ENCODE results near the gene CFAP73.

CFAP73 gene

DNA sequence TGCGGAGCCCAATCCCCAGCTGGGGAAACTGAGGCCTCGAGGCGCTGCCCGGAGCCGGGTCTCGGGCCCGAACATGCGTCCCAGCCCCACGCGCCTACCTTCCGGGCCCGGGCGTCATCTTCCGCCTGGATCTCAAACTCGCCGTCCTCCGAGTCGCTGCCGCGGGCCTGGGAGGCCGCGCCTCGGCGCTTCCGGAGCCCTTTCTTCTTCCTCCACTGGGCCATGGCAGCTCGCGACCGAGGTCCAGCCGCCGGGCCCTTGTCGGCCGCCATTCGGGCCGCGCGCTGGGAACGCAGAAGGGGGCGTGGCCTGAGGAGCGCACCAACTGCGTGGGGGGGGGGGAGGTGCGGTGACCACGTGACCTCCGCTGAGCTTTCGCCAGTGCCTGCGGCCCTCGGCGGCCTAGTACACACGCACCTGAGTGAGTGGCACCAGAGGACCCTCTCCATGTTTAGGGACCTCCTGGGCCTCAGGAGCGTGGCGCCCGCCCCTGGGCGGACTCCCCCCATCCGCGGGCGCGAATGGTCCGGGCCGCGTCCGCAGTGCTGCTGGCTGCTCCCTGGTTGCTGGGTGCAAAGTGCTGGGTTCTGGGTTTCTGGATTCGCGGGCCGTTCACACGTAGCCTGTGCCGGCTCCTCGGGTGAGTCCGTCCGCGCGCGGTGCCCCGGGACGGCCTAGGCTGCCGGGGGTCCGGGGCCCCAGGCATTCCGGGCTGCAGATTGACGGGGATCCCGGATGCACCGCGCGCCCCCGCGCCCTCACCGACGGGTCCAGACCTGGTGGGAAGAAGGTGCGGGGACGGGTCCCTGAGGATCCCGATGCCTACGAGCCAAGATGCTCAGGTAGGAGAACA, 35.9 kb downstream of the CFAP73 start, which contains the start of the genes DDX54 and RITA1:
Gene DDX54, minus strand, starts transcription at position 299 of the 853 bp plus-strand sequence. Its CDS starts 27 bp downstream, at position 272.
Gene RITA1, plus strand, starts transcription at position 542 of the 853 bp plus-strand sequence. CDS start 1,026 bp downstream, outside the sequence.
- DNase-seq (ENCODE audit: low spot score) = peak; percentile 86
- TF ChIP-seq, protein P1, sequence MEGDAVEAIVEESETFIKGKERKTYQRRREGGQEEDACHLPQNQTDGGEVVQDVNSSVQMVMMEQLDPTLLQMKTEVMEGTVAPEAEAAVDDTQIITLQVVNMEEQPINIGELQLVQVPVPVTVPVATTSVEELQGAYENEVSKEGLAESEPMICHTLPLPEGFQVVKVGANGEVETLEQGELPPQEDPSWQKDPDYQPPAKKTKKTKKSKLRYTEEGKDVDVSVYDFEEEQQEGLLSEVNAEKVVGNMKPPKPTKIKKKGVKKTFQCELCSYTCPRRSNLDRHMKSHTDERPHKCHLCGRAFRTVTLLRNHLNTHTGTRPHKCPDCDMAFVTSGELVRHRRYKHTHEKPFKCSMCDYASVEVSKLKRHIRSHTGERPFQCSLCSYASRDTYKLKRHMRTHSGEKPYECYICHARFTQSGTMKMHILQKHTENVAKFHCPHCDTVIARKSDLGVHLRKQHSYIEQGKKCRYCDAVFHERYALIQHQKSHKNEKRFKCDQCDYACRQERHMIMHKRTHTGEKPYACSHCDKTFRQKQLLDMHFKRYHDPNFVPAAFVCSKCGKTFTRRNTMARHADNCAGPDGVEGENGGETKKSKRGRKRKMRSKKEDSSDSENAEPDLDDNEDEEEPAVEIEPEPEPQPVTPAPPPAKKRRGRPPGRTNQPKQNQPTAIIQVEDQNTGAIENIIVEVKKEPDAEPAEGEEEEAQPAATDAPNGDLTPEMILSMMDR (IDR thresholded peaks at IDR 0.05; ENCODE audit: extremely low read depth, missing control alignments) = no peak

DNA sequence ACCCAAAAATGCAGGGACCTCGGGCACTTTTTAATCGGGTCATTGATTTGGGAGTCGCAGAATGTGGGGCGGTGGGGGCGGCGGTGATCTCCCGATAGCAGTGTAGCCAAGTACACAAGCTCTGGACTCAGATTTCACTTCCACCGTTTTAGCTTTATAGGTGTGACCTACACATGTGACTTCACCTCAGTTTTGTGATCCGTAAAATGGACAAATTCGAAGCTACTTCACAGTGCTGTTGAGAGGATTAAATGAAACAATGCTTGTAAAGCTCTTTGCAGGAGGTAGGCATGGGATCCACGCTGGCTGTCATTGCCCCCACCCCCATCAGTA, 36.5 kb downstream of the CFAP73 start:
- no peak for DNase-seq (ENCODE audit: low spot score)
- TF ChIP-seq, protein P1 (IDR thresholded peaks at IDR 0.05; ENCODE audit: extremely low read depth, missing control alignments) = no peak

DNA sequence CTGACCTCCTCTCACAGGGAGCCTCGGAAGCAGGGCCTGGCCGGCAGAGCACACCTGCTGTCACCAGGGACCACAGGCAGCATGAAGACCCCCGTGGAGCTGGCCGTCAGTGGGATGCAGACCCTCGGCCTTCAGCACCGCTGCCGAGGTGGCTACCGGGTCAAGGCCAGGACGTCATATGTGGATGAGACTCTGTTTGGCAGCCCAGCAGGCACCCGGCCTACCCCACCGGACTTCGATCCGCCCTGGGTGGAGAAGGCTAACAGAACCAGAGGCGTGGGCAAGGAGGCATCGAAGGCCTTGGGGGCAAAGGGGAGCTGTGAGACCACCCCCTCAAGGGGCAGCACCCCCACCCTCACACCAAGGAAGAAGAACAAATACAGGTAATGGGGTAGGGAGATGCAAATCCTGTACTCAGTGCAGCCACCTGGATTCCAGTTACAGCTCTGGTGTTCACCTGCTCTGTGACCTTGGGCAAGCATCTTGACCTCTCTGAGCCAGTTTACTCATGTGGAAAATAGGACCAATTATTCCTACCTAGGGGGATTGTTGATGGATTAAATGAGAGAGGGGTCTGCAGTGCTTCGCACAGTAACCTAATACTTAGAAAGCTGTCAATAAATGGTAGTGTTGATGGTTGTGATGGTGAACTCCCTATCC, 37.3 kb downstream of the CFAP73 start:
- TF ChIP-seq, protein P1 (IDR thresholded peaks at IDR 0.05; ENCODE audit: extremely low read depth, missing control alignments) = no peak
- DNase-seq (ENCODE audit: low spot score) = no peak

DNA sequence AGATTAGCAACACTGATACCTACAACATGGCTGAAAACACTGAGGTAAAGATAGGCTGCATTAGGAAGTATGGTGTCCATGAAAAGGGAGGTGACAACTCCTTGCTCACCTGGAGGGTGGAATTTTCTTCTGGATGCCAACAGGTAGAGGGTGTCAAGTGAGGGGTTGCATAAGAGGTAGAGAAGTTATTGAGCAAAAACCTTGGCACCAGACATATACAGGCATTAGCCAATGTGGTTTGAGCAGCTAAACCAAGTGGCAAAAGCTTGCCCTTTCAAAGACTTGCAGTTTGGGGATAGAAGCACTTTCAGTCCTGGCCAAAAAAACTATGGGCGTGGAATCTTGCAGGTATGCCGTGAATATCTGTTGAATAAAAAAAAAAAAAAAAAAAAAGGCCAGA, 39.8 kb downstream of the CFAP73 start:
- TF ChIP-seq, protein P1 (IDR thresholded peaks at IDR 0.05; ENCODE audit: extremely low read depth, missing control alignments) = no peak
- no peak for DNase-seq (ENCODE audit: low spot score)

DNA sequence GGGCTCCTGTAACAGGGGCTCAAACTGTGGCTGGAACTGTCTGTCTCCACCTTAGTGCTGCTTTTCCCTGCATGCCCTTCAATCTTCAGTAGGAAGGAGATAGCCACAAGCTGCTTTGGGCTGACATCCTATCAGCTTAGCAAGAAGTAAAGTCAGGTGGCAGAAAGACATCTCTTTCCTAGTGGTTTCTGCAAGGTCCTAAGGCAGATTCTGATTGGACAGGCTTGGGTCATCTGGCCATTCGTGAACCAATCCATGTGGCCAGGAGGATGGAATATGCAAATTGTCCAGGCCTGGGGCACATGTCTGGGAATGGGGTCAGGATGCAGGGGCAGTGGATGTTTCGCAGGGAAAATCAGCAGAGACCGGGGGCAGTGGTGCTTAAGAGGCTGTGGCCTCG, 41.2 kb downstream of the CFAP73 start:
- TF ChIP-seq, protein P1 (IDR thresholded peaks at IDR 0.05; ENCODE audit: extremely low read depth, missing control alignments) = no peak
- DNase-seq (ENCODE audit: low spot score) = no peak

DNA sequence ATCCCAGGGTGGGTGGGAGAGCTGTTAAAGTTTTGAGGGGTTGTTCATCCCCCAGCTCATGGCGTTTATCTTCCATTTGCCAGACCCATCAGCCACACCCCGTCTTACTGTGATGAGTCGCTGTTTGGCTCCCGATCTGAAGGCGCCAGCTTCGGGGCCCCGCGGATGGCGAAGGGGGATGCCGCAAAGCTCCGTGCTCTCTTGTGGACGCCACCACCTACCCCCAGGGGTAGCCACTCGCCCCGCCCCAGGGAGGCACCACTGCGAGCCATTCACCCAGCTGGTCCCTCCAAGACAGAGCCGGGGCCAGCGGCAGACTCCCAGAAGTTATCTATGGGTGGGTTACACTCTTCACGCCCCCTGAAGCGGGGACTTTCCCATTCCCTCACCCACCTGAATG, 41.7 kb downstream of the CFAP73 start:
- DNase-seq (ENCODE audit: low spot score) = no peak
- TF ChIP-seq, protein P1 (IDR thresholded peaks at IDR 0.05; ENCODE audit: extremely low read depth, missing control alignments) = no peak

DNA sequence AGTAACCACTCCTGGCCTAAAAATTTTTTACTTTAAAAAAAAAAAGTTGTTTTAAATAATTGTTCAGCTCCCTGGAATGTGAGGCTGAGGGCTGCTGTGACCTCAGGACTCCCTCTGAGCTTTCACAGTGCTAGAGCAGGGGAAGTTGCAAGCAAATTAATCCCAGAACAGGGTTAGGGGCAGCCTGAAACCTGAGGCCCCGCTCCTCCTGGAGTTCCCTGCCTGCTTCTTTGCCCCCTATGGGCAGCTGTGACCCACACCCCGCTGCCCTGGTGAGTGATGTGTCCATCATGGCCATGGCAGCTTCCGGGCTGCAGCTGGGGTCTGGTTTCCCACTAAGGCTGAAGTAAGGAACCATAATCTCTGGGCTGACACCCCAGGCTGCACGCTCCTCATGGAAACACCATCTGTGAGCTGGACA, 45.5 kb downstream of the CFAP73 start:
- TF ChIP-seq, protein P1 (IDR thresholded peaks at IDR 0.05; ENCODE audit: extremely low read depth, missing control alignments) = no peak
- no peak for DNase-seq (ENCODE audit: low spot score)

All from GM20000 (cell line).